IPS DF 6.9 (cell line): ENCODE measurements around the gene TNS3.

ENCODE experiments used
- DNase-seq: peaks from one replicate; pipeline ENCODE4 v3.0.0-alpha.2; 2013; ENCODE audit warnings: low read depth, low spot score
- H3K27ac ChIP-seq: one replicate; pipeline ENCODE4 v1.5.1; 2013; ENCODE audit warnings: low read length, control low read depth
- H3K27me3 ChIP-seq: 2 replicates; pipeline ENCODE4 v1.6.1; 2013; ENCODE audit warnings: mild to moderate bottlenecking, low read length; ENCODE audit not compliant: control insufficient read depth, insufficient read depth
- H3K36me3 ChIP-seq: 2 replicates; pipeline ENCODE4 v1.6.1; 2013; ENCODE audit warnings: low read length; ENCODE audit not compliant: control insufficient read depth, insufficient read depth
- H3K4me1 ChIP-seq: 2 replicates; pipeline ENCODE4 v1.6.1; 2013; ENCODE audit warnings: low read length; ENCODE audit not compliant: control insufficient read depth, insufficient read depth
- H3K4me3 ChIP-seq: 2 replicates; pipeline ENCODE4 v1.5.1; 2013; ENCODE audit warnings: mild to moderate bottlenecking, low read length
- H3K9me3 ChIP-seq: 2 replicates; pipeline ENCODE4 v1.6.1; 2013; ENCODE audit warnings: low read length, inconsistent platforms; ENCODE audit not compliant: control insufficient read depth, insufficient read depth
- WGBS: extraction: QIAGEN DNeasy Blood & Tissue Kit; methylation state at CpG from one replicate; pipeline ENCODE4 v1.1.7; 2013; ENCODE audit warnings: mixed read lengths, missing lambda C conversion rate; ENCODE audit not compliant: insufficient read length, insufficient coverage; 5-methylcytosine and 5-hydroxymethylcytosine counted together

Gene TNS3

DNA sequence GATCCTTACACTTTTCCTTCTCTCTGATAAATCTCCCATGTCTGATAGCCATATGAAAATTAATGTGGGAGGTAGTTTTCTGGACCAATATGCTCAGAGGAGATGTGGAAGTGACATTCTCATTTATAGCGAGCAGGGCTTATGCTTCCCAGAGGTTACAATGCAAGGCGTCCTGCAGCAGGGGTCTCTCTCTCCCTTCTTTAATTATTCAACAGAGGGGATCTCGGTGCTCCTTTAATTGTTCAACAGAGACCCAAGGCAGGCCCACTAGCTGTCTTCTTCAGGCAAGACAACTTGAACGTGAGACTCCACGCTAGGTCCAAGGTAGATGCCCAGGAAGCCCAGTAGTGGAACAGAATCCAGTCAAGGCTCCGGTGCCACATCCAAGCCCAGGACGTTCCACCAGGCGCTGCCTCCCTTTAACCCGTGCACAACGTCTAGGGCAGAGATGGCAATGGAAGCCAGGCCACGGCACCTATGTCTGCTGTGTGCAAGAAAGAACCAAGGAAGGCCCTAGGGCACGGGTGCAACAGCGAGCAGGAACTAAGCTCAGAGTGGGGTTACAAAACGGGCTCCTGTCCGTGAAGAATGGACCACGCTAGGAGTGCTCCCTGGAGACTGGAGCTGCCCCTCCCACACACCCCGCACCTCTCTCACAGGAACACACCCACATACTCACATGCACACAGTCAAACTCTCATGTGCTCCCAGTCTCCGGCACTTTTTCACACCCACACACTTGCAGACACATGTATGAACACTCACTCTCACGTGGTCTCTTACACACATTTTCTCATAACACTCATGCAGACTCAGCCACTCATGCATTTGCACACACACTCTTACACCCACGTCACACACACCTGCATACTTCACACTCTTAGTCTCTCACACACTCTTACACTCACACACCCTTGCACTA is 230.4 kb downstream of the TNS3 start:
- WGBS, result 100% methylated on average over 1 of the region's 20 CpGs
- Histone ChIP-seq H3K9me3 (no peaks in the 10 kb centered on the region), H3K4me3 (no peak overlapping the region), H3K4me1 (no peaks in the 10 kb centered on the region), H3K27me3 (no peaks in the 10 kb centered on the region), H3K36me3 (no peaks in the 10 kb centered on the region), H3K27ac (no peak overlapping the region)
- no peak for DNase-seq

DNA sequence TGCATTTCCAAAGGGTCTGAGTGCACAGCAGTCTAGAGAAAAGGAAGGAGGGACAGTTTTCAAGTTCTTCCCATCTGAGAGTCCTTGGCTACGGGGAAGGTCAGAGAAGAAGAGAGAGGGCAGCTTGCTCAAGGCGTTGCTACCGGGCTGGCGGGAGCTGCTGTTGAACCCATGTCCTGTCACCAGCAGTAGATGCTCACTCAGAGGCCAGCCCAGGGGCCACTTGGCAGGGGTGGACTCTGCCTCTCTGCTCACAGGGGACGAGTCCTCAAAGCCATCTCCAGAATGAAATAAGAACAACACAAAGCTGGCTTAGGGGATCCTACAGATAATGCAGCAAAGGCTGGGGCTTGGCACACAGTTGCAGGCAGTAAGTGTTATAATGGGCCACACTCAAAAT is 231.5 kb downstream of the TNS3 start:
- Histone ChIP-seq H3K27ac (no peak overlapping the region), H3K4me1 (no peaks in the 10 kb centered on the region), H3K4me3 (no peak overlapping the region), H3K36me3 (no peaks in the 10 kb centered on the region), H3K9me3 (no peaks in the 10 kb centered on the region), H3K27me3 (no peaks in the 10 kb centered on the region)
- no CpG with 5 or more reads among the region's 5 CpGs for WGBS
- no peak for DNase-seq

DNA sequence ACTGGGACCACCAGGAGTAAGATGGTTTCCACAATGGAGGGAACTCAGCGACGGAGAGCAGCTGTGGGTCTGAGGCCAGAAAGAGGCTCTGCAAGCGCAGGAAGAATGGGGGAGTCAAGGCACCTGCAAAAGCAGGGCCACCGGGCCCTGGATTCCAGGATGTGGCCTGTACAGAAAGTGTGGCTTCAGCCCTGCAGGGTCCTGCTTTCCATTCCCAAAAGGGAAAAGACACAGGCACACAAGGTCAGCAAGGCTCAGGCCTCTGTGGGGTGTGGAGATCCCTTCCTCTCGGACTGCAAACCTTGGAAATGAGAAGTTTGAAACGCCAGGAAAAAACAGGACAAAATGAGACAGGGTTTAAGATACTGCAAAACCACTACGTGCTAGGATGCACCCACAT is 232.5 kb downstream of the TNS3 start:
- Histone ChIP-seq H3K27me3 (no peaks in the 10 kb centered on the region), H3K27ac (no peak overlapping the region), H3K36me3 (0 out of 2 replicates have a peak, but pooled peaks cover under 1% of the 10 kb centered on the region), H3K9me3 (no peaks in the 10 kb centered on the region), H3K4me1 (no peaks in the 10 kb centered on the region), H3K4me3 (no peak overlapping the region)
- no CpG with 5 or more reads among the region's 7 CpGs for WGBS
- no peak for DNase-seq

DNA sequence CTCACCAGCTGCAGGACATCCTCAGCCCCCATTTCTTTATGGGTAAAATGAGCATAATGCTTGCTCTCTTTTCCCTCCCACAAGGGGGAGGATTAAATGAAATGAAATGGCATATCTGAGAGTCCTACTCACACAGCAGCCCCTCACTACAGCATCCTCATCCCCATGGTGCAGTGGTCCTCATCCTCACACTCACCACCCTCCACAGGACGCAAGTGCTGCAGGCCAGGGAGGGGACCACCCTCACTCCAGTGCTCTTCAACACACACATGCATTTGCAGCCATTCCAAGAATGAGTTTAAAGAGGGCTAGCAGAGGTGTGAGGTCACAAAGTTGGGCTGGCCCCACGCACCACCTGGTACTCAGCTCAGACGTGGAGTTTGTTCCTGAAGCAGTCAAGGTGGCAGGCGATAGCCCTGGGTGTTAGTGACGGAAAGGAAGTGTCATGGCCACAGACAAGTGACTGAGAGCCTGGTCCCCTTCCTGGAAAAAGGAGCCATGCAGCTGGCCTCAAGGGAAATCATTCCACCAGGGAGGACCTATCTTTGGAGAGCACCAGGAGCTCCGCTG is 234.0 kb downstream of the TNS3 start:
- no peaks in the 10 kb centered on the region for H3K27me3 ChIP-seq
- H3K4me1 ChIP-seq, result no peaks in the 10 kb centered on the region
- H3K9me3 ChIP-seq, result no peaks in the 10 kb centered on the region
- H3K27ac ChIP-seq, result no peak overlapping the region
- WGBS, result no CpG with 5 or more reads among the region's 6 CpGs
- 0 out of 2 replicates have a peak, but pooled peaks cover 4% of the 10 kb centered on the region for H3K36me3 ChIP-seq
- DNase-seq, result no peak
- no peak overlapping the region for H3K4me3 ChIP-seq

DNA sequence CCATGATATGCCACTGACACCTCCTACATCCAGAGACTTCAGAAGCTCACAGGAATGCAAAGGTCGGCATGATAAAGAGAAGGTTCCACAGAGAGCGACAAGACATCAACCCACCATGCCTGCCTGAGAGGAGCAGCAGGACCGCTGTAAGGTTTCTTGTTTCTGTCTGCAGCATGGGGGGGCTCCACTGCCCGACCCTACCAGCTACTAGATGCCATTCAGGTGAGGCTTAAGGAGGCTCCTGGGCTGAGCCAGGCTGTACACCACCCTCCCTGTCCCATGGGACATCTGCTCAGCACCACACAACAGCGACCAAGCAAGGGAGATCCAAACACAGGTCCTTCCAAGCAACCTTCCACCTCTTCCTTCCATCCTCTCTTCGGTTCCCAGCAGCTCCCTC is 234.6 kb downstream of the TNS3 start:
- H3K9me3 ChIP-seq, result no peaks in the 10 kb centered on the region
- no CpG with 5 or more reads among the region's 6 CpGs for WGBS
- 0 out of 2 replicates have a peak, but pooled peaks cover 4% of the 10 kb centered on the region for H3K36me3 ChIP-seq
- no peaks in the 10 kb centered on the region for H3K4me1 ChIP-seq
- H3K4me3 ChIP-seq, result no peak overlapping the region
- H3K27ac ChIP-seq, result no peak overlapping the region
- H3K27me3 ChIP-seq, result no peaks in the 10 kb centered on the region
- DNase-seq, result no peak

DNA sequence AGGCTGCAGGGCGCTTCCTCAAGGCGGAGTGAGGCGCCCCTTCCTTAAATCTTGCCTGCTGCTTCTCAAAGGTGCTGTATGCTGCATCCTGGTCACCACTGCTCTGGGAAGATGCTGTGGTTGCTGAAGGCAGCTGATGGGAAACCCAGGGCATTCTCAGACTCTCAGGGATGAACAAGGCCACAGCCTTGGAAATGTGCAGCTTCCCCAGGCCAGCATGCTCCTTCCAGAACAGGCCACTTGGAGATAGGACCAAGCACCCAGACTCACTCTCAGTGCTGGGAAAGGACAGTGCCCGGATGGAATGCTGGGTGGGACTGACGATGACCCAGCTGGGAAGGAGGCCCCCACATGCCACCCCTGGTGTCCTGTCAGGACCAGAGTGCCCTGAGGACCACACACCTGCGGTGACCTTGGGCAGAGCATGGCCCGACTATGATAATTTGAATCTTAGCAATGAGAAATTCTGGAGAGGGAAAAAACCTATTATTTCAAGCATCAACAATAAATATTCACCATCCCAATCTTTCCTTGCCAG is 235.5 kb downstream of the TNS3 start:
- Histone ChIP-seq H3K36me3 (0 out of 2 replicates have a peak, but pooled peaks cover 4% of the 10 kb centered on the region), H3K27me3 (no peaks in the 10 kb centered on the region), H3K27ac (no peak overlapping the region), H3K4me3 (no peak overlapping the region), H3K4me1 (no peaks in the 10 kb centered on the region), H3K9me3 (no peaks in the 10 kb centered on the region)
- no peak for DNase-seq
- WGBS, result no CpG with 5 or more reads among the region's 7 CpGs

DNA sequence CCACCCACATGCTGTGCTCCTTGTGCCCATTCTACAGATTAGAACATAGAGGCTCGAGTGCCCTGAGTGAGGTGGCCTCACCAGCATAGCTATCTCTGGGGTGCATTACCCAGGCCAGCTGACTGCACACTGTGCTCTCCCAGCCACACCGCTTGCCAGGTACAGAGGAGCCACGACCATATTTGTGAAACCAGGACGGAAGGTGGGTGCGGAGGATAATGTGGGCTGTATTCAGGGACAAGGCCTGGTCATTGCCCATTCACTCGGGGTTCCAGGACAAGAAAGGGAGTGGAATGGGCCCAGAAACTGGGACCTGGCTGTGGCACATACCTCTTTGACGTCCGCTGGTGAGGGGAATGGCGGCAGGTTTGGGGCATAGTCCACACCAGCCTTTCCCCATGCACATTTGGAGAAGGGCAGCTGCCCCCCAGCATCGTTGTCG is 236.0 kb downstream of the TNS3 start:
- Histone ChIP-seq H3K4me1 (no peaks in the 10 kb centered on the region), H3K36me3 (0 out of 2 replicates have a peak, but pooled peaks cover 4% of the 10 kb centered on the region), H3K27me3 (no peaks in the 10 kb centered on the region), H3K4me3 (no peak overlapping the region), H3K9me3 (no peaks in the 10 kb centered on the region), H3K27ac (no peak overlapping the region)
- no peak for DNase-seq
- no CpG with 5 or more reads among the region's 11 CpGs for WGBS

DNA sequence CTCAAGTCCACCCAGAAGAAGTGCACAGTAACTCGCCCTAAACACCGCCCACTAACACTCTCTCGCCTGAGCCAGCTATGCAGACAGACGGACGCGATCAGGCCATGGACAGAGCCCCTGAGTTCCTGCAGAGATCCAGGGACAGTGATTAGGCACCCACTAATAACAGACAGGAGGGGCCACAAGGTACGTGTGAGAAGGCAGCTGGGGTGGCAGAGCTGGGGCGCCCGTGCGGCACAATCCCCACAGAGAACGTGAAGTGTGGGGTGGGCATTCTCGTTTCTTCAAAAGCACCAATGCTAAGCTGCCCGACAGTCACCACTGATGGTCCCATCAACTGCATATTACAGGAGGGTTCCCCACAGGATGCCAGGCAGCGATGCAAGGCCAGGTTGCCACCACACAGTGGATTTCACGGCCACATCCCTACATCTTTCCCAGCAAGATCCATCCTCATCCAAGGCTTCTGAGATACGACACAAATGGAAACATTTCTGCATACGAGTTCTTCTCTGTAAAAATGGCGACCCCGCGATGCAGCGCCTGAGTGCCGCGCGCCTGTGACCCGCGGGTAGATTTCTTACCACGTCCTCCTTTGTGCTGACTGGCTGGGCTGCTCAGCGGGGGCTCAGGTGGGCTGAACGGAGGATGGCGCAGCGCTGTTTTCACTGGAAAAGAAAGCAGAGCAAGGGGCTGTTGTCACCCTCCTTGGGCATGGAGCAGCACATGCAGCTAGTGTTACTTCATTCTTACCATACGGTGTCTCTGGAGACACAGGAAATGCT is 237.5 kb downstream of the TNS3 start:
- H3K9me3 ChIP-seq, result no peaks in the 10 kb centered on the region
- H3K4me3 ChIP-seq, result no peak overlapping the region
- WGBS, result no CpG with 5 or more reads among the region's 32 CpGs
- H3K27me3 ChIP-seq, result no peaks in the 10 kb centered on the region
- H3K4me1 ChIP-seq, result no peaks in the 10 kb centered on the region
- DNase-seq, result no peak
- 0 out of 2 replicates have a peak, but pooled peaks cover 4% of the 10 kb centered on the region for H3K36me3 ChIP-seq
- no peak overlapping the region for H3K27ac ChIP-seq

DNA sequence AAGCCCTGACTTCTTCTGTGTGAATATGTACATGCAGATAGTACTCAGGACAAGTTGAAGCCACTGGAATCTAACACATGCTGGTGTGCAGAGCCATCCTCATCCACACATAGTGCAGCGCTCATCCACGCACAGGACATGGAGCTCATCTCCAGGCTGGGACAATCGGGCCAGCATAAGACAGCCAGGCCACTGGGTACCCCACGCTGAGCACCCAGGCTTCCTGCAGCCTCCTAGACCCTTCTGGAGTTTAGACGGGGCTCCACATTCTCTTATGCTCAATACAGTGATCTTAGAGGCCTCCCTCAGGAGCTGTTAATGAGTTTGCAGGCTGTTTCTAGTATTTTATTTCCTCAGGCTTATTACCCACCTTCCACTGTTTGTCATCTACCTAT is 238.9 kb downstream of the TNS3 start:
- WGBS, result no CpG with 5 or more reads among the region's 5 CpGs
- Histone ChIP-seq H3K27me3 (no peaks in the 10 kb centered on the region), H3K27ac (no peak overlapping the region), H3K9me3 (no peaks in the 10 kb centered on the region), H3K4me1 (no peaks in the 10 kb centered on the region), H3K36me3 (0 out of 2 replicates have a peak, but pooled peaks cover 4% of the 10 kb centered on the region), H3K4me3 (no peak overlapping the region)
- DNase-seq, result no peak
